ENCODE measurements around the gene RPA4.
"Not testable (repeated sequence)": the region's sequence is repeated elsewhere in the genome, so short reads cannot be mapped to it uniquely, and the experiment has no call there.

RPA4 gene

GRCh38 chrX:96883608-96884007, at the start of gene RPA4:
TSS of gene RPA4 (plus strand) at chrX:96883908. CDS start at chrX:96884311, 403 bp downstream.
- DNase-seq: no peak

GRCh38 chrX:96834137-96834536, 49.6 kb upstream of the RPA4 start:
- no peak for DNase-seq

GRCh38 chrX:96835660-96836289, 47.9 kb upstream of the RPA4 start:
- DNase-seq: no peak

GRCh38 chrX:96837808-96838207, 45.9 kb upstream of the RPA4 start:
- no peak for DNase-seq

GRCh38 chrX:96838537-96838936, 45.2 kb upstream of the RPA4 start:
- DNase-seq: no peak

- DNase-seq: no peak
These were observed 42.4 kb upstream of the RPA4 start for GRCh38 chrX:96841325-96841724.

GRCh38 chrX:96841866-96842265, 41.8 kb upstream of the RPA4 start:
- not testable (repeated sequence) for DNase-seq

GRCh38 chrX:96843566-96843965, 40.1 kb upstream of the RPA4 start:
- DNase-seq: no peak

- no peak for DNase-seq
These were observed 36.9 kb upstream of the RPA4 start for GRCh38 chrX:96846841-96847240.

GRCh38 chrX:96859422-96859821, 24.3 kb upstream of the RPA4 start:
- DNase-seq: not testable (repeated sequence)

GRCh38 chrX:96861218-96861617, 22.5 kb upstream of the RPA4 start:
- DNase-seq: no peak

- no peak for DNase-seq
These were observed 22.0 kb upstream of the RPA4 start for GRCh38 chrX:96861661-96862060.

GRCh38 chrX:96884027-96884426, 319 bp downstream of the RPA4 start:
- no peak for DNase-seq

GRCh38 chrX:96889726-96890125, 6.0 kb downstream of the RPA4 start:
- no peak for DNase-seq

GRCh38 chrX:96906741-96907140, 23.0 kb downstream of the RPA4 start:
- no peak for DNase-seq

GRCh38 chrX:96907516-96908272, 24.0 kb downstream of the RPA4 start:
- DNase-seq: no peak

GRCh38 chrX:96909291-96909690, 25.6 kb downstream of the RPA4 start:
- DNase-seq: no peak

GRCh38 chrX:96918864-96919263, 35.2 kb downstream of the RPA4 start:
- no peak for DNase-seq

- DNase-seq: no peak
These were observed 36.0 kb downstream of the RPA4 start for GRCh38 chrX:96919672-96920071.

- DNase-seq: no peak
These were observed 40.9 kb downstream of the RPA4 start for GRCh38 chrX:96924581-96924980.

- no peak for DNase-seq
These were observed 45.3 kb downstream of the RPA4 start for GRCh38 chrX:96929036-96929435.

Measured in stimulated activated CD4-positive, alpha-beta T cell treated with anti-CD3 and anti-CD28 coated beads, Interleukin-1b, Interleukin-23, amount 100 ng/mL, for 48 hours (primary cell).